Activated CD4-positive, alpha-beta T cell treated with anti-CD3 and anti-CD28 coated beads for 24 hours (primary cell): ENCODE results near the gene MYL7.
"Not testable (repeated sequence)": the region's sequence is repeated elsewhere in the genome, so short reads cannot be mapped to it uniquely, and the experiment has no call there.

Experiments
- DNase-seq, 2 donors: peaks; one replicate each; pipeline ENCODE4 v3.0.0-alpha.2; 2020; ENCODE audit warnings: low read depth in 2 of 2

Gene MYL7

GRCh38 chr7:44141221-44141850 is at the start of gene MYL7:
MYL7 (minus strand) TSS chr7:44141332; CDS start chr7:44141305, 27 bp downstream.
- DNase-seq, result no peak

- no peak for DNase-seq
These were observed 49.1 kb upstream of the MYL7 start for GRCh38 chr7:44189993-44190872.

- no peak for DNase-seq
These were observed 48.3 kb upstream of the MYL7 start, which contains the start of gene GCK for GRCh38 chr7:44189286-44189992. GCK (minus strand) TSS chr7:44189439; CDS start chr7:44188953, 486 bp downstream.

- no peak for DNase-seq
These were observed 47.5 kb upstream of the MYL7 start for GRCh38 chr7:44188480-44189225.

GRCh38 chr7:44187636-44188416 is 46.7 kb upstream of the MYL7 start:
- DNase-seq, result no peak

- DNase-seq, result no peak
These were observed 45.6 kb upstream of the MYL7 start for GRCh38 chr7:44186736-44187135.

GRCh38 chr7:44185729-44186128 is 44.6 kb upstream of the MYL7 start:
- DNase-seq, result no peak

GRCh38 chr7:44184873-44185446 is 43.8 kb upstream of the MYL7 start:
- DNase-seq, result no peak

GRCh38 chr7:44184206-44184872 is 43.2 kb upstream of the MYL7 start:
- no peak for DNase-seq

- DNase-seq, result no peak
These were observed 42.3 kb upstream of the MYL7 start for GRCh38 chr7:44183386-44183785.

GRCh38 chr7:44182827-44183226 is 41.7 kb upstream of the MYL7 start:
- no peak for DNase-seq

- no peak for DNase-seq
These were observed 39.5 kb upstream of the MYL7 start for GRCh38 chr7:44180631-44181030.

GRCh38 chr7:44177570-44178131 is 36.5 kb upstream of the MYL7 start:
- no peak for DNase-seq

GRCh38 chr7:44176486-44176885 is 35.4 kb upstream of the MYL7 start:
- no peak for DNase-seq

GRCh38 chr7:44175730-44176129 is 34.6 kb upstream of the MYL7 start:
- no peak for DNase-seq

- DNase-seq, result not testable (repeated sequence)
These were observed 33.5 kb upstream of the MYL7 start for GRCh38 chr7:44174694-44174948.

- DNase-seq, result no peak
These were observed 33.0 kb upstream of the MYL7 start for GRCh38 chr7:44173911-44174693.

GRCh38 chr7:44172803-44173424 is 31.8 kb upstream of the MYL7 start:
- DNase-seq, result no peak

GRCh38 chr7:44172352-44172751 is 31.2 kb upstream of the MYL7 start:
- DNase-seq, result no peak
